ENCODE results near the gene CNTNAP2.
A peak's percentile ranks its signal among the peaks of the same experiment; 100 is the strongest.

CNTNAP2 gene

GRCh38 chr7:148204639-148205304 is 2088.2 kb downstream of the CNTNAP2 start:
- DNase-seq: no peak

- no peak for DNase-seq
These were observed 2093.1 kb downstream of the CNTNAP2 start for GRCh38 chr7:148209643-148210190.

- DNase-seq: no peak
These were observed 2094.3 kb downstream of the CNTNAP2 start for GRCh38 chr7:148210804-148211325.

- DNase-seq: no peak
These were observed 2095.1 kb downstream of the CNTNAP2 start for GRCh38 chr7:148211740-148212151.

GRCh38 chr7:148212731-148213130 is 2096.1 kb downstream of the CNTNAP2 start:
- DNase-seq: no peak

GRCh38 chr7:148214101-148214500 is 2097.5 kb downstream of the CNTNAP2 start:
- no peak for DNase-seq

GRCh38 chr7:148218603-148219002 is 2102.0 kb downstream of the CNTNAP2 start:
- no peak for DNase-seq

- DNase-seq: no peak
These were observed 2106.1 kb downstream of the CNTNAP2 start for GRCh38 chr7:148222721-148223120.

- no peak for DNase-seq
These were observed 2106.6 kb downstream of the CNTNAP2 start for GRCh38 chr7:148223160-148223559.

GRCh38 chr7:148223738-148224137 is 2107.1 kb downstream of the CNTNAP2 start:
- DNase-seq: no peak

GRCh38 chr7:148230296-148230695 is 2113.7 kb downstream of the CNTNAP2 start:
- DNase-seq: no peak

GRCh38 chr7:148230883-148231282 is 2114.3 kb downstream of the CNTNAP2 start:
- no peak for DNase-seq

- DNase-seq: no peak
These were observed 2116.2 kb downstream of the CNTNAP2 start for GRCh38 chr7:148232784-148233183.

GRCh38 chr7:148234715-148235114 is 2118.1 kb downstream of the CNTNAP2 start:
- no peak for DNase-seq

- no peak for DNase-seq
These were observed 2122.2 kb downstream of the CNTNAP2 start for GRCh38 chr7:148238761-148239325.

- no peak for DNase-seq
These were observed 2125.2 kb downstream of the CNTNAP2 start for GRCh38 chr7:148241700-148242293.

- peak; percentile 14 for DNase-seq
These were observed 2125.8 kb downstream of the CNTNAP2 start for GRCh38 chr7:148242294-148242821.

- DNase-seq: no peak
These were observed 2128.8 kb downstream of the CNTNAP2 start for GRCh38 chr7:148245381-148245780.

- no peak for DNase-seq
These were observed 2137.0 kb downstream of the CNTNAP2 start for GRCh38 chr7:148253629-148254028.

GRCh38 chr7:148255333-148255732 is 2138.7 kb downstream of the CNTNAP2 start:
- DNase-seq: no peak

GRCh38 chr7:148256433-148256832 is 2139.8 kb downstream of the CNTNAP2 start:
- DNase-seq: no peak

- no peak for DNase-seq
These were observed 2144.0 kb downstream of the CNTNAP2 start for GRCh38 chr7:148260599-148260998.

- no peak for DNase-seq
These were observed 2144.9 kb downstream of the CNTNAP2 start for GRCh38 chr7:148261523-148261922.

Measured in CD4-positive, alpha-beta T cell treated with Interleukin-4 for 4 hours (primary cell).